HG03354 (cell line): ENCODE data around the gene JMJD6.
"Not testable (repeated sequence)": the region's sequence is repeated elsewhere in the genome, so short reads cannot be mapped to it uniquely, and the experiment has no call there.

Experiments used
- ATAC-seq: cut with Tn5 transposase; IDR thresholded peaks from one replicate; pipeline ENCODE4 v1.9.1; 2021; ENCODE audit warnings: mild to moderate bottlenecking; ENCODE audit not compliant: unreplicated experiment, poor library complexity, severe bottlenecking

Gene JMJD6

GRCh38 chr17:76737082-76737675, 10.8 kb upstream of the JMJD6 start, which contains the start of gene SRSF2:
SRSF2 (minus strand) TSS chr17:76737331; CDS start chr17:76737160, 171 bp downstream.
- ATAC-seq = peak; percentile 74

- peak; percentile 11 for ATAC-seq
These were observed 10.1 kb upstream of the JMJD6 start for GRCh38 chr17:76736349-76737081.

GRCh38 chr17:76735586-76736348, 9.4 kb upstream of the JMJD6 start:
- no peak for ATAC-seq

GRCh38 chr17:76735006-76735405, 8.6 kb upstream of the JMJD6 start:
- ATAC-seq = no peak

- no peak for ATAC-seq
These were observed 7.9 kb upstream of the JMJD6 start for GRCh38 chr17:76734080-76734840.

GRCh38 chr17:76733618-76733957, 7.2 kb upstream of the JMJD6 start:
- no peak for ATAC-seq

- ATAC-seq = no peak
These were observed 6.6 kb upstream of the JMJD6 start for GRCh38 chr17:76732734-76733617.

- ATAC-seq = not testable (repeated sequence)
These were observed 5.7 kb upstream of the JMJD6 start for GRCh38 chr17:76731800-76732733.

GRCh38 chr17:76727745-76728456, 1.5 kb upstream of the JMJD6 start:
- ATAC-seq = no peak

GRCh38 chr17:76726776-76727718, 641 bp upstream of the JMJD6 start, which contains the start of gene METTL23:
METTL23 (plus strand) TSS chr17:76726839; CDS start chr17:76729711, 2,872 bp downstream.
- peak; percentile 44 for ATAC-seq

GRCh38 chr17:76725580-76726230, 701 bp downstream of the JMJD6 start:
- ATAC-seq = peak; percentile 24

- ATAC-seq = no peak
These were observed 2.6 kb downstream of the JMJD6 start for GRCh38 chr17:76723812-76724211.

GRCh38 chr17:76722977-76723376, 3.4 kb downstream of the JMJD6 start:
- not testable (repeated sequence) for ATAC-seq

GRCh38 chr17:76722279-76722678, 4.1 kb downstream of the JMJD6 start:
- no peak for ATAC-seq

- no peak for ATAC-seq
These were observed 4.9 kb downstream of the JMJD6 start for GRCh38 chr17:76721463-76721862.

GRCh38 chr17:76720941-76721340, 5.5 kb downstream of the JMJD6 start:
- ATAC-seq = no peak
